GM19324 (cell line): ENCODE data around the gene ESPNL.
"Not testable (repeated sequence)": the region's sequence is repeated elsewhere in the genome, so short reads cannot be mapped to it uniquely, and the experiment has no call there.

ENCODE experiments used
- ATAC-seq: cut with Tn5 transposase; IDR thresholded peaks from one replicate; pipeline ENCODE4 v1.9.1; 2021; ENCODE audit warnings: mild to moderate bottlenecking, moderate library complexity; ENCODE audit not compliant: unreplicated experiment, low FRiP score

The ESPNL gene

GRCh38 chr2:238108423-238109183, 8.5 kb downstream of the ESPNL start:
- ATAC-seq, result no peak

- ATAC-seq, result no peak
Measured at GRCh38 chr2:238113611-238114010, 13.5 kb downstream of the ESPNL start.

- no peak for ATAC-seq
Measured at GRCh38 chr2:238114331-238114841, 14.2 kb downstream of the ESPNL start.

GRCh38 chr2:238114851-238115660, 14.9 kb downstream of the ESPNL start:
- no peak for ATAC-seq

DNA sequence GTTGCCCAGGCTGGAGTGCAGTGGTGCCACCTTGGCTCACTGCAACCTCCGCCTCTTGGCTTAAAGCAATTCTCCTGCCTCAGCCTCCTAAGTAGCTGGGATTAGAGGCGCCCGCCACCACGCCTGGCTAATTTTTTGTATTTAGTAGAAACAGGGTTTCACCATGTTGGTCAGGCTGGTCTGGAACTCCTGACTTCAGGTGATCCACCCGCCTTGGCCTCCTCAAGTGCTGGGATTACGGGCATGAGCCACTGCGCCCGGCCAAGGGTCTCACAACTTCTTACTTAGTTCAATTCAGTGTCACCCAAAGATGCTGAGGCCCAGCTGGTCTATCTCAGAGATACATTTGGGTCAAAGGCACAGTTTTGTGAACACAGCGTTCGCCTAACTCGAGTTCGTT, 15.6 kb downstream of the ESPNL start:
- not testable (repeated sequence) for ATAC-seq

- no peak for ATAC-seq
Measured at GRCh38 chr2:238116298-238117198, 16.4 kb downstream of the ESPNL start.

DNA sequence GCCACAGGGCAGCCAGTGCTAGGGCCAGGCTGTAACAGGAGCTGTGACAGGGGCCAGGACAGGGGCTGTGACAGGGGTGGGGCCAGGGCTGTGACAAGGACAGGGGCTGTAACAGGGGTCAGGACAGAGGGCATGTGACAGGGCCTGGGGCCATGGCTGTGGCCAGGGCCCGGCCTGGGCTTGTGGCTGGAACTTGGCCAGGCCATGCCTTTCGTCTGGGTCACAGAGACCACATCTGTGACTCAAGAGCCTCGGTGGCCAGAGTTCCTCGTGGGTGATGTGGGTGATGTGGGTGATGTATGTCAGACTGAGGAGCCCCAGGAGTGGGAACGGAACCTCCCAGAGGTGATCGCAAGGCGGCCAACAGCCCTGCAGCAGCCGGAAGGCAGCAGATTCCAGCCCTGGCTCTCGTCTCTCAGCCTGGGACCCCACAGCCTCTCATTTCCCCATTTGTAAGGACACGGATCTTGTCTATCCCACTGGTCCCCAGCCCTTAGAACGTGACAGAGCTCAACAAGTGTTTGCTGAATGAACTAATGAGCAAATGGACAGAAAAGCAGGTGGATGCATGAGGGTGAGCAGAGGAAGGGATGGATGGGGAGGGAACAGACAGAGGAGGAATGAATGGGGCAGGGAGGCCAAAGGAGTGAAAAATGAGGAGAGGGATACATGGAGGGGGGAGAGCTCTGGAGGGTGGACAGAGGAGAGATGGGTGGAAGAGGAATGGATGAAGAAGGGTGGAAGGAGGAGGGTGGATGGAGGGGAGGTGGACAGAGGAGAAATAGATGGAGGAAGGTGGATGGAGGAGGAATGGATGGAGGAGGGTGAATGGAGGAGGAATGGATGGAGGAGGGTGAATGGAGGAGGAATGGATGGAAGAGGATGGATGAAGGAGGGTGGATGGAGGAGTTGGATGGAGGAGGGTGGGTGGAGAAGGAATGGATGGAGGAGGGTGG, 17.3 kb downstream of the ESPNL start:
- ATAC-seq, result no peak

- no peak for ATAC-seq
Measured at GRCh38 chr2:238119756-238120462, 19.8 kb downstream of the ESPNL start.

DNA sequence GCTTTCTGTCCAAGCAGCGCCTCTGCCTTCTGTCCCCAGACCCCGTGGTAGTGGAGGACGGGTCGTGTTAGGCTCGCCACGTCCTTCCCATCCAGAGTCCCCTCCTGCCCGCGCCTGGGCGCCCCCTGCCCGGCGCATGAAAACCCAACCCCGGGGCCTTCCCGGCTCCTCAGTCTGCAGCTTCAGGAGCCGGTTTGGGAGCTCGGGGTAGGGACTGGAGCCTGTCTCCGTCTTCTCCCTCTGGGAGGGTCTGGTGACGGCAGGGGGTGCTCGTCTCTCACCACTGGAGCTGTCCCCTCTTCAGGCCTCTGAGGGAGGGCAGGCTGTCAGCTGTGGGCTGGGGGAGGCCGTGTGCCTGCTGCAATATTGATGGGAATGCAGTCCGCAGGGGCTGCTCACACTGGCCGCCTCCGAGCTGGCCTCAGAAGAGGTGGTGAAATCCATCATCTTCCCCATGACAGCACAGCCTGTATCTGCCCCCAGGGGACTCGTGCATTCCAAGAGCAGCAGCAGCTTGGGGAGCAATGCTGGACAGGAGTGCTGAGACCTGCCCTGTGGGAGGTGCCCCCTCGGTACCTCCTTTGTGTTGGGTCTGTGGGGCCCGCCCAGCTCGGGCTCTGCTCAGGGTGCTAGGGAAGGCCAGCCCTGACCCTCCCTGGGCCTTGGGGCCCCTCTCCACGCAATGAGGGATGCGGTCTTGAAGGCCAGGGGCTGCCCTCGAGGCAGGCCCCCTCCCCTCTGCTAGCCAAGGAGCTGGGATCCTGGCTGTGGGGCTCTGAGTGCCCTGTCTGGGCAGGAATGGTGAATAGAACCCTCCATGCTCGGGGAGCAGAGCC, 20.5 kb downstream of the ESPNL start:
- ATAC-seq, result no peak

DNA sequence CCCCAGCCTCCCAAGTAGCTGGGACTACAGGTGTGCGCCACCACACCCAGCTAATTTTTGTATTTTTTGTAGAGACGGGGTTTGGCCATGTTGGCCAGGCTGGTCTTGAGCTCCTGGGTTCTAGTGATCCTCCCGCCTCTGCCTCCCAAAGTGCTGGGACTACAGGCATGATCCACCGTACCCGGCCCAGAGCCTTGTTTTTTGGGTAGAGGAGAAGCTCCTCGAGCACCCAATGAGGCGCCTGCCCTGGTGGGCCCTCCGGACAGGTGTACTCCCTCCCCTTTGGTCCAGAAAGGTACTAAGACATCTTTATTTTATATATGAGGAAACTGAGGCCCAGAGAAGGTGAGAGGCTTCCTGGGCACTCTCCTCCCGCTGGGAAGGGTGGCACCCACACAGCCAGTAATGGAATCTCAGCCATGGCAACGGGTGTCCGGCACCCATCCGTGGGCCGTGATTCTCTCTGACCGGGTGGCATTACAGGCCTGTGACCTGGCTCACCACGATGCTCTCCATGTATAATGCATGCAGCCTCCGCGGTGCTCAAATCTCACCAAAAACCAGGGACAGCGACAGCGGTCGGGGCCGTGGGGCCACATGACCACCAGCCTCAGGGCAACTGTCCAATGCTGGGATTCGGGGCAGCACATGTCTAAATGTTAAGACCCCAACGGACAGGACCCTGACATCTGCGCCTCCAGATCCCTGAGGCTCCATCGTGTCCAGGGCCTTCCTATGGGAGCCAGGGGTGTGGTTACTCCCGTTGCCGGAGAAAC, 21.6 kb downstream of the ESPNL start:
- no peak for ATAC-seq

- ATAC-seq, result no peak
Measured at GRCh38 chr2:238122287-238123217, 22.4 kb downstream of the ESPNL start.

- ATAC-seq, result no peak
Measured at GRCh38 chr2:238123218-238123971, 23.3 kb downstream of the ESPNL start.

- ATAC-seq, result no peak
Measured at GRCh38 chr2:238123991-238124470, 23.9 kb downstream of the ESPNL start.

- ATAC-seq, result no peak
Measured at GRCh38 chr2:238124488-238125126, 24.5 kb downstream of the ESPNL start.
